GM12874 (cell line): ENCODE data around the gene U2AF2.

Source experiments
- CTCF ChIP-seq: IDR thresholded peaks from 2 replicates; pipeline ENCODE4 v1.5.1; 2011; ENCODE audit warnings: low read depth, mild to moderate bottlenecking, control low read depth, low read length, moderate library complexity; ENCODE audit not compliant: insufficient read depth

Gene U2AF2

DNA sequence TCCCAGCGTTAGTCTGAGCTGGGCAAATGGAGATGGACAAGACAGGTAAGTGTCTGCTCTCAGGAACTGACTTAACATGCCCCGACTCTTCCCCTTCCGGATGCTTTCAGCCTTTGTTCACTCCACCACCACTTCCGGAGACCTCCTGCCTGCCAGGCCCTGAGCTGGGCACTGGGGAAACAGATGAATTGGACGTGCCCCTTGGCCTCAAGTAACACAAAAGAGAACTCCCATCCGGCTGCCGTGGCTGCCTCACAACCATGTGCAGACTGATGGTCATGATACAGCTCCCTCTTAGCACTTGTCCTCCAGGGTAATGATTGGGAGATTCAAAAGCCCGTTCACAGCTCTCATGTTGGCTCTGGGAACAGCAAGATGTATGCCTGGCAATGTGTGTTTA, 37.4 kb upstream of the U2AF2 start:
- no peak for TF ChIP-seq CTCF

DNA sequence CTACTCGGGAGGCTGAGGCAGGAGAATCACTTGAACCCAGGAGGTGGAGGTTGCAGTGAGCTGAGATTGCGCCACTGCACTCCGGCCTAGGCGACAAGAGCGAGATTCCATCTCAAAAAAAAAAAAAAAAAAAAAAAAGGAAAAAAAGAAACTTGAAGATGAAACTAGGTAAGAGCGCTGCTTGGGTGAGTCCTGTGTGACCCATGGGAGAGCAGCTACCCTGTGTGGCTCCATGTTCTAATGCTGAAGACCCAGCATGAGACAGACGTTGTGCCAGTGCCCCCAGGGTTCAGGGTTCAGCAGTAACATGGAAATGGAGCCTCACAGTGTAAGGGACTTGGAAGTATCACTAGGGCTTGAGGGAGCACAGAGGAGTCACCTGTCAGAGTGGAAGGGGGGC, 36.4 kb upstream of the U2AF2 start:
- no peak for TF ChIP-seq CTCF

DNA sequence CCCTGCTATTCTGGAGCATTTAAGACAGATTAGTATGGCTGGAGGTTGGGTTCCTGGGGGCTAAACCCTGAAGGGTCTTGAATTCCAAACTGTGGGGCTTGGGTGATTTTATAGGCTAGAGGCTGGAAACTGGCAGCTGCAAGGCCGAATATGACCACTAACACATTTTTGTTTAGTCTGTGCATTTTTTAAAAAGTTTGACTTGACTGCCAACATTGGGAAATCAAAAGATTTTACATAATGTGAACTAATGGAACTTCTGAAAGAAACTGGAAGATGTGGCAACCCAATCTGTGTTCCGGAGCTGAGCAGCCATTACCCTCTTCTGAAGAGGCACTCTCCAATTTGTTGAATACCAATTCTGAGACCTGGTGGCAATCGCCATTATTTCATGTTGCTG, 35.5 kb upstream of the U2AF2 start:
- no peak for TF ChIP-seq CTCF

GRCh38 chr19:55620410-55621204, 34.2 kb upstream of the U2AF2 start:
- no peak for TF ChIP-seq CTCF

DNA sequence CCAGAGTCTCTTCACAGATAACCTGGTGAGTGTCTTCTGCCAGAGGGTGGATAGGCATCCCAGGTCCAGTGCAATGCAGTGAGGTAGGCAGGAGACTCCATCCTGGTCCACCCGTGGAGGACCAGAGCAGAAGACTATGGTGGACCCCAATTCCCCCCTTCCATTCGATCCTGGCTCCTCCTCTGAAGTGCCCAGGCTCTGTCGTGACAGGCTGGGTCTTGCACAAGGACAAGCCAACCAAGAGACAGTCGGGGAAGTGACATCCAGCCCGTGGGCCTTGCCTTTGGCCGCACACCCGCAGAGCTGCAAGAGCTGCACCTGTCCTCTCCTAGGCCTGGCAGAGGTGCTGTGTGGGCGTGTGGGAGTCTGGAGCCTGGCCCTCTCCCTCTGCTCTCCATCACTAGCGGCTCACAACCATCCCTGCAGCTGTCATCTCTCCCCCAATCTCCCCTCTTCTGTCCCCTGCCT, 33.6 kb upstream of the U2AF2 start:
- TF ChIP-seq CTCF: no peak

- TF ChIP-seq CTCF: no peak
Measured at GRCh38 chr19:55621673-55622231, 33.1 kb upstream of the U2AF2 start.

DNA sequence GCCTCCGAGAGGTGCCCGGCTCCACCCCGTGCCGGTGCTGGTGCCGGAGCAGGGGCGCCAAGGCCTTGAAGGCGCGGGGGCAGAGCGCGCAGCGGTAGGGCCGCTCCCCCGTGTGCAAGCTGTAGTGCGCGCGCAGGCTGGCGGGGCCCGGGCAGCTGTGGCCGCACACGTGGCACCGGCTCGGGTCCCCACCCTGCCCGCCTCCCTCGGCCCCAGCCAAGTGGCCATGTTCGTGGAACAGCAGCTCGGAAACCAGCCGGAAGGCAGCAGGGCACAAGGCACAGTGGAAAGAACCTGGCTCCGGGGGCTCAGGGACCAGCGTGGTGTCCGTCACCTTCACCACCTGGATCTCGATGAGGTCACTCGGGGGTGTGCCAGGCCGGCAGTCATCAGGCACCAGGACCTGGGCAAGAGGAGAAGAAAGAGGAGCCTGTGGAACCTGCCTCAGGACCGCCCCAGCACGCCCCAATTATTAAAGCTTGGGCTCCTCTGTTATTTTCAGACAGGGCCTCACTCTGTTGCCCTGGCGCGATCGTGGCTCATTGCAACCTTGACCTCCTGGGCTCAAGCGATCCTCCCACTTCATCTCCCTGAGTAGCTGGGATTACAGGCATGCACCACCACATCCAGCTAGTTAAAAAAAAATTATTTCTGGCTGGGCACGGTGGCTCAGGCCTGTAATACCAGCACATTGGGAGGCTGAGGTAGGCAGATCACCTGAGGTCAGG, 32.4 kb upstream of the U2AF2 start:
- TF ChIP-seq CTCF: no peak
